HepG2 (cell line): ENCODE data around the gene OR10R2. TPM values are rescaled to one million over a fixed set of nuclear protein-coding genes. Genes with fewer than 3 reads are reported as not detected.

Experiments used
- GRHL1 ChIP-seq: sonication (generic); formaldehyde crosslinking; conservative IDR thresholded peaks from 2 replicates; pipeline ENCODE4 v1.8.0; 2022; ENCODE audit warnings: missing genetic modification reagents
- polyA plus RNA-seq, 8 experiments: library from polyadenylated mRNA; depleted of rRNA in 3 of 8; stranded (reverse) in 7 of 8; unstranded in 1 of 8; fragments of >200 nt; fragmentation: Illumina TruSeq in 4 of 8; extraction: Trizol in 4 of 8; gene quantifications; 2 replicates each; pipeline versions ENCODE4 v1.2.1 to v1.2.3, GENCODE V29; 2011 to 2016; ENCODE audit warnings: low read depth in 4 of 8, missing spikeins in 1 of 8, mixed read lengths in 1 of 8; ENCODE audit not compliant: insufficient read depth in 1 of 8
- total RNA-seq, 5 experiments: library from RNA; depleted of rRNA; stranded (reverse); fragments of >200 nt; fragmentation: Illumina TruSeq; extraction: Trizol; gene quantifications; 2 replicates each; pipeline ENCODE4 v1.2.3, GENCODE V29; 2016; ENCODE audit warnings: low read depth in 1 of 5
- TF ChIP-seq, protein P1 (sequence below): sonication (generic); formaldehyde crosslinking; IDR thresholded peaks from 2 replicates; pipeline ENCODE4 v1.4.0; 2020; ENCODE audit warnings: missing genetic modification reagents
- TF ChIP-seq, protein P2 (sequence below): sonication (generic); formaldehyde crosslinking; IDR thresholded peaks from 2 replicates; pipeline ENCODE4 v1.8.1; 2023; ENCODE audit warnings: mild to moderate bottlenecking, moderate library complexity, missing genetic modification reagents
- TF ChIP-seq, protein P3 (sequence below): sonication (generic); formaldehyde crosslinking; IDR thresholded peaks from 2 replicates; pipeline ENCODE4 v1.5.0; 2020; ENCODE audit warnings: missing genetic modification reagents
- TF ChIP-seq, protein P4 (sequence below): sonication (generic); formaldehyde crosslinking; conservative IDR thresholded peaks from 2 replicates; pipeline ENCODE4 v1.5.0; 2020; ENCODE audit warnings: missing genetic modification reagents

The OR10R2 gene
- total and polyA plus RNA-seq, 2 of the 13 experiments (the other 11 are each of a cell fraction or from before 2014, with no cell fraction given) = not detected

DNA sequence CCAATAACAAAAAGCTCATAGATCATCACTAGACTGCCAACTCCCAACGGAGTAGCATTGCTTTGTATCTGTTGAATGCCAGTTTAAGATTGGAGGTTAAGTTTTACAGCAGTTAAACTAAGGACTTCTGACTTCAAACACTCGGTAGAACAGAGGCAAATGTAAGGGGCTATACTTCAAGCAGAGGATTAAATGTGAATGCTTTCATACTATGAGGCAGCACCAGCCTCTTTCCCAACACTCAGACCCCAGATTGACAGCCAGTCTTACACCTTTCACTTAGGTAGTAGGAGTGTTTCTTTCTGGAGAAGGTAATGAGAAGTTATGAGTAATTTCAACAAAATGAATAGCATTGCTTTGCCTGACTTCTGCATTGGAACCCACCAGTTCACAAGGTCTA, 22.8 kb downstream of the OR10R2 start (continued):
- TF ChIP-seq, protein P1, sequence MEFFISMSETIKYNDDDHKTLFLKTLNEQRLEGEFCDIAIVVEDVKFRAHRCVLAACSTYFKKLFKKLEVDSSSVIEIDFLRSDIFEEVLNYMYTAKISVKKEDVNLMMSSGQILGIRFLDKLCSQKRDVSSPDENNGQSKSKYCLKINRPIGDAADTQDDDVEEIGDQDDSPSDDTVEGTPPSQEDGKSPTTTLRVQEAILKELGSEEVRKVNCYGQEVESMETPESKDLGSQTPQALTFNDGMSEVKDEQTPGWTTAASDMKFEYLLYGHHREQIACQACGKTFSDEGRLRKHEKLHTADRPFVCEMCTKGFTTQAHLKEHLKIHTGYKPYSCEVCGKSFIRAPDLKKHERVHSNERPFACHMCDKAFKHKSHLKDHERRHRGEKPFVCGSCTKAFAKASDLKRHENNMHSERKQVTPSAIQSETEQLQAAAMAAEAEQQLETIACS (CRISPR knock-in tag) = no peak
- TF ChIP-seq GRHL1 (CRISPR knock-in tag) = no peak
- TF ChIP-seq, protein P2, sequence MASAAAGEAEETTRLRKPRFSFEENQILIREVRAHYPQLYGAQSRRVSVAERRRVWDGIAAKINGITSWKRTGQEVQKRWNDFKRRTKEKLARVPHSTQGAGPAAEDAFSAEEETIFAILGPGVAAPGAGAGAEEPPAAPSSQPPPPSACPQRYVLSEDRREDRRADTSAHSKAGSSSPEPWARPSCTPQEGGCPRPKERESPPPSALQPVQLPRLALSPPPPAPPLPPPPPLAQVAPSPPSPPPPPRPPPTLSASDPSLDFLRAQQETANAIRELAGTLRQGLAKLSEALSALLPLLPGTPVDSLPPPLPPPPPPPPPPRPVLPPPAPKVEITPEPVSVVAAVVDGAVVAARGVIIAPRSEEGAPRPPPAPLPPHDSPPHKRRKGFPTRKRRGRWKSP (CRISPR knock-in tag) = no peak
- TF ChIP-seq, protein P3, sequence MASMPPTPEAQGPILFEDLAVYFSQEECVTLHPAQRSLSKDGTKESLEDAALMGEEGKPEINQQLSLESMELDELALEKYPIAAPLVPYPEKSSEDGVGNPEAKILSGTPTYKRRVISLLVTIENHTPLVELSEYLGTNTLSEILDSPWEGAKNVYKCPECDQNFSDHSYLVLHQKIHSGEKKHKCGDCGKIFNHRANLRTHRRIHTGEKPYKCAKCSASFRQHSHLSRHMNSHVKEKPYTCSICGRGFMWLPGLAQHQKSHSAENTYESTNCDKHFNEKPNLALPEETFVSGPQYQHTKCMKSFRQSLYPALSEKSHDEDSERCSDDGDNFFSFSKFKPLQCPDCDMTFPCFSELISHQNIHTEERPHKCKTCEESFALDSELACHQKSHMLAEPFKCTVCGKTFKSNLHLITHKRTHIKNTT (CRISPR knock-in tag) = no peak
- TF ChIP-seq, protein P4, sequence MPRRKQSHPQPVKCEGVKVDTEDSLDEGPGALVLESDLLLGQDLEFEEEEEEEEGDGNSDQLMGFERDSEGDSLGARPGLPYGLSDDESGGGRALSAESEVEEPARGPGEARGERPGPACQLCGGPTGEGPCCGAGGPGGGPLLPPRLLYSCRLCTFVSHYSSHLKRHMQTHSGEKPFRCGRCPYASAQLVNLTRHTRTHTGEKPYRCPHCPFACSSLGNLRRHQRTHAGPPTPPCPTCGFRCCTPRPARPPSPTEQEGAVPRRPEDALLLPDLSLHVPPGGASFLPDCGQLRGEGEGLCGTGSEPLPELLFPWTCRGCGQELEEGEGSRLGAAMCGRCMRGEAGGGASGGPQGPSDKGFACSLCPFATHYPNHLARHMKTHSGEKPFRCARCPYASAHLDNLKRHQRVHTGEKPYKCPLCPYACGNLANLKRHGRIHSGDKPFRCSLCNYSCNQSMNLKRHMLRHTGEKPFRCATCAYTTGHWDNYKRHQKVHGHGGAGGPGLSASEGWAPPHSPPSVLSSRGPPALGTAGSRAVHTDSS (CRISPR knock-in tag) = no peak
